K562 (cell line): ENCODE measurements around the gene RIT2. TPM values are rescaled to one million over a fixed set of nuclear protein-coding genes. Genes with fewer than 3 reads are reported as not detected.

Experiments
- ATAC-seq: fragments of 200-7000 bp; cut with Tn5 transposase; 3 replicates; pipeline ENCODE4 v1.9.1; 2020; ENCODE audit warnings: moderate library complexity
- BruUV-seq: library from RNA; stranded (reverse); fragments of 400-500 nt; replicated peaks from 2 replicates; lab custom pipeline; 2021; lab: Mats Ljungman, UMichigan
- CTCF ChIA-PET: fragments of 300-600 bp; formaldehyde crosslinking; extraction: SDS; loops from one replicate; lab custom pipeline; 2021; ENCODE audit warnings: low intra/inter-chr PET ratio; lab: Yijun Ruan, JAX
- POLR2A ChIA-PET: fragments of 300-600, 350-650 bp; sonication (Branson Sonifier 250); formaldehyde crosslinking; extraction: SDS; loops from one replicate; lab custom pipeline; 2021; ENCODE audit warnings: antibody characterized with exemption, inconsistent platforms; lab: Yijun Ruan, JAX
- DNase-seq, 4 experiments: peaks; one replicate each; pipeline versions ENCODE4 v3.0.0 to v3.0.0-alpha.2; 2011 to 2018; ENCODE audit warnings: low spot score in 3 of 4, mixed read lengths in 3 of 4; ENCODE audit errors: extremely low read depth in 1 of 4
- FAIRE-seq: peaks from 2 replicates; lab custom pipeline; 2011; peaks lifted over from hg19 to GRCh38; lab: Jason Lieb, UNC
- H2AFZ ChIP-seq: 2 replicates; pipeline ENCODE4 v1.6.0; 2011; ENCODE audit warnings: low read depth, low read length, control low read depth, inconsistent platforms
- H3K27ac ChIP-seq: fragments of 200-600 bp; 3 replicates; pipeline ENCODE4 v1.8.0; 2011; ENCODE audit warnings: low read depth, mild to moderate bottlenecking, control low read depth, inconsistent platforms, low read length, moderate library complexity, mixed read lengths; ENCODE audit errors: extremely low read depth
- H3K27me3 ChIP-seq, 2 experiments: fragments of 300-600 bp in 1 of 2; 2 replicates in 1 of 2; 3 replicates in 1 of 2; pipeline versions ENCODE4 v1.6.0 to v1.8.0; 2011; ENCODE audit warnings: inconsistent platforms in 2 of 2, low read length in 2 of 2, mild to moderate bottlenecking in 1 of 2, mixed read lengths in 1 of 2, moderate library complexity in 1 of 2; ENCODE audit not compliant: control insufficient read depth in 2 of 2, insufficient read depth in 2 of 2
- H3K36me3 ChIP-seq: fragments of 300-600 bp; 3 replicates; pipeline ENCODE4 v1.8.0; 2011; ENCODE audit warnings: mild to moderate bottlenecking, low read length, inconsistent platforms; ENCODE audit not compliant: control insufficient read depth, insufficient read depth
- H3K4me1 ChIP-seq, 2 experiments: fragments of 200-600 bp in 1 of 2; replicated peaks in 1 of 2; 2 replicates in 1 of 2; 3 replicates in 1 of 2; pipeline versions ENCODE4 v1.5.1 to v1.8.0; 2011; ENCODE audit warnings: inconsistent platforms in 2 of 2, low read length in 2 of 2, mild to moderate bottlenecking in 1 of 2, mixed read lengths in 1 of 2, moderate library complexity in 1 of 2; ENCODE audit not compliant: control insufficient read depth in 2 of 2, insufficient read depth in 2 of 2
- H3K4me2 ChIP-seq: 2 replicates; pipeline ENCODE4 v1.6.1; 2011; ENCODE audit warnings: low read length, control low read depth, inconsistent platforms, mixed read lengths; ENCODE audit not compliant: insufficient read depth
- H3K4me3 ChIP-seq: fragments of 200-600 bp; sonication (generic), shearing (Covaris generic); 2 replicates; pipeline ENCODE4 v1.5.1; 2016; ENCODE audit warnings: control low read depth, inconsistent platforms
- H3K79me2 ChIP-seq: fragments of 200-600 bp; 3 replicates; pipeline ENCODE4 v1.8.0; 2011; ENCODE audit warnings: low read length, inconsistent platforms; ENCODE audit not compliant: control insufficient read depth, insufficient read depth
- H3K9ac ChIP-seq, 2 experiments: 2 replicates each; pipeline versions ENCODE4 v1.6.0 to v1.6.1; 2011; ENCODE audit warnings: low read depth in 2 of 2, low read length in 2 of 2, control low read depth in 1 of 2, inconsistent platforms in 1 of 2, mild to moderate bottlenecking in 1 of 2, mixed read lengths in 1 of 2; ENCODE audit not compliant: insufficient read depth in 1 of 2
- H3K9me1 ChIP-seq: one replicate; pipeline ENCODE4 v1.6.0; 2011; ENCODE audit warnings: inconsistent platforms, mild to moderate bottlenecking, low read length, moderate library complexity; ENCODE audit not compliant: control insufficient read depth, insufficient read depth
- H3K9me3 ChIP-seq: replicated peaks from 2 replicates; pipeline ENCODE4 v1.5.1; 2011; ENCODE audit warnings: low read depth, low read length, inconsistent platforms; ENCODE audit not compliant: control insufficient read depth, insufficient read depth
- H4K20me1 ChIP-seq: replicated peaks from 2 replicates; pipeline ENCODE4 v1.6.1; 2011; ENCODE audit warnings: low read length, inconsistent platforms, mixed read lengths; ENCODE audit not compliant: control insufficient read depth, insufficient read depth
- EHMT2 ChIP-seq: fragments of 450-650 bp; IDR thresholded peaks from 2 replicates; pipeline ENCODE4 v1.6.1; 2018; ENCODE audit warnings: antibody characterized with exemption
- ESRRA ChIP-seq: fragments of 450-650 bp; IDR thresholded peaks from 2 replicates; pipeline ENCODE4 v1.6.1; 2014; ENCODE audit warnings: low read depth, mild to moderate bottlenecking, moderate library complexity, borderline replicate concordance
- FOXO4 ChIP-seq: fragments of 450-650 bp; formaldehyde crosslinking; IDR thresholded peaks from 2 replicates; pipeline ENCODE4 v1.4.0; 2020; ENCODE audit warnings: mild to moderate bottlenecking, moderate library complexity
- NR2F6 ChIP-seq: fragments of 450-650 bp; formaldehyde crosslinking; IDR thresholded peaks from 2 replicates; pipeline ENCODE4 v1.4.0; 2020; ENCODE audit warnings: mild to moderate bottlenecking
- POLR2G ChIP-seq: fragments of 200-400 bp; formaldehyde crosslinking; IDR thresholded peaks from 2 replicates; pipeline ENCODE4 v1.6.1; 2017; ENCODE audit warnings: low read depth, mild to moderate bottlenecking, antibody characterized with exemption, low read length, moderate library complexity
- SRSF1 ChIP-seq: fragments of 200-400 bp; formaldehyde crosslinking; IDR thresholded peaks from 2 replicates; pipeline ENCODE4 v1.6.1; 2017; ENCODE audit warnings: mild to moderate bottlenecking, low read depth, low read length, moderate library complexity
- TBP ChIP-seq: optimal IDR thresholded peaks from 2 replicates; pipeline ENCODE3; 2011; ENCODE audit warnings: low read depth, low read length, improper control_type of control experiment
- ZBTB43 ChIP-seq: sonication (generic); formaldehyde crosslinking; IDR thresholded peaks from 2 replicates; pipeline ENCODE4 v1.8.0; 2023; ENCODE audit warnings: mild to moderate bottlenecking, missing genetic modification reagents
- in situ Hi-C: fragments of 300-500 bp; cut with MboI; formaldehyde crosslinking; loops from 4 replicates; pipeline ENCODE4 v1.15.0; 2018; ENCODE audit warnings: inconsistent platforms, mixed read lengths
- intact Hi-C: fragments of 100-400 bp; cut with micrococcal nuclease; formaldehyde crosslinking; loops from 2 replicates; pipeline ENCODE4 v1.14.2; 2022
- polyA plus RNA-seq, 8 experiments: library from polyadenylated mRNA; depleted of rRNA in 4 of 8; stranded (reverse) in 5 of 8; unstranded in 3 of 8; fragments of >200 nt; fragmentation: Nextera tagmentation in 2 of 8; fragmentation: Illumina TruSeq in 1 of 8; extraction: Ambion mirVana in 2 of 8; extraction: Trizol in 1 of 8; gene quantifications; 2 replicates each; pipeline versions ENCODE4 v1.2.1 to v1.2.3, GENCODE V29; 2011 to 2014; ENCODE audit warnings: inconsistent platforms in 1 of 8, missing spikeins in 1 of 8
- total RNA-seq, 7 experiments: library from RNA; depleted of rRNA in 6 of 7; stranded (reverse); fragments of >200 nt in 6 of 7; fragmentation: Illumina TruSeq in 2 of 7; extraction: Trizol in 2 of 7; gene quantifications; 2 replicates each; pipeline versions ENCODE4 v1.2.1 to v1.2.3, GENCODE V29; 2011 to 2021; ENCODE audit warnings: low replicate concordance in 1 of 7
- TF ChIP-seq, protein P1 (sequence below): fragments of 250-450 bp; sonication (Bioruptor Pico); IDR thresholded peaks from 2 replicates; pipeline ENCODE4 v1.8.0; 2022; ENCODE audit warnings: inconsistent platforms

RIT2 gene
- total and polyA plus RNA-seq, 9 of the 15 experiments (the other 6 are each of a cell fraction or from before 2014, with no cell fraction given) = not detected

GRCh38 chr18:42864876-42865275, 250.6 kb downstream of the RIT2 start:
- Histone ChIP-seq H4K20me1 (no peaks in the 10 kb centered on the region), H3K79me2 (no peaks in the 10 kb centered on the region), H3K9me3 (no peaks in the 10 kb centered on the region), H2AFZ (no peak overlapping the region), H3K4me1 (no peaks in the 10 kb centered on the region), H3K9me1 (no peaks in the 10 kb centered on the region), H3K4me2 (no peak overlapping the region), H3K4me3 (no peak overlapping the region), H3K36me3 (no peaks in the 10 kb centered on the region), H3K27me3 (no peaks in the 10 kb centered on the region), H3K9ac (no peak overlapping the region), H3K27ac (no peak overlapping the region)
- no peak for FAIRE-seq
- ChIA-PET CTCF (no interaction called here), POLR2A (no interaction called here)
- TF ChIP-seq EHMT2 = no peak
- no peak for TF ChIP-seq ZBTB43
- DNase-seq = no peak
- in situ Hi-C loops (no loop called here), intact Hi-C loops (no loop called here)
- no TSS peak for BruUV-seq
- no peak for ATAC-seq

DNA sequence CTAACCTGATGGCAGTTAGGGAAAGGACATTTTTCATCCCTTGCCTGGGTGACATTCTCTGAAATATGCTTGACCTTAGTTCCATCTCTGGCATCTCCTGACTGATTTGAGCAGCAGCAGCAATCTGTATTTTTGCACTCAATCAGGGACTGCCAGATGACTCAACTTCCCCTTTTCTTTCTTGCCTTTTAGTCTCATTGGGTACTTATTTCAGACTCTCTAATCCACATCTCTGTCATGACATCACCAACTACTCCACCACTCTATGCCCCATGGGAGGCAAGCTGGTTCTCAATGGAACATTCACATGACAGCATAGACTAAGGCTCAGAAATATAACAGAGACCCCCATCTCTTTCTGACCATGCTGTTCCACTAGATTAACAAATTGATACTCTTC, 254.2 kb downstream of the RIT2 start:
- Histone ChIP-seq H3K9me1 (no peaks in the 10 kb centered on the region), H3K9me3 (no peaks in the 10 kb centered on the region), H3K4me1 (no peaks in the 10 kb centered on the region), H4K20me1 (no peaks in the 10 kb centered on the region), H3K9ac (no peak overlapping the region), H3K27me3 (no peaks in the 10 kb centered on the region), H3K27ac (no peak overlapping the region), H3K4me3 (no peak overlapping the region), H3K79me2 (no peaks in the 10 kb centered on the region), H2AFZ (no peak overlapping the region), H3K36me3 (no peaks in the 10 kb centered on the region), H3K4me2 (no peak overlapping the region)
- POLR2A ChIA-PET = no interaction called here
- no peak for TF ChIP-seq POLR2G
- TF ChIP-seq ESRRA = no peak
- no peak for TF ChIP-seq NR2F6 (CRISPR knock-in tag)
- TF ChIP-seq SRSF1 = no peak
- TF ChIP-seq, protein P1, sequence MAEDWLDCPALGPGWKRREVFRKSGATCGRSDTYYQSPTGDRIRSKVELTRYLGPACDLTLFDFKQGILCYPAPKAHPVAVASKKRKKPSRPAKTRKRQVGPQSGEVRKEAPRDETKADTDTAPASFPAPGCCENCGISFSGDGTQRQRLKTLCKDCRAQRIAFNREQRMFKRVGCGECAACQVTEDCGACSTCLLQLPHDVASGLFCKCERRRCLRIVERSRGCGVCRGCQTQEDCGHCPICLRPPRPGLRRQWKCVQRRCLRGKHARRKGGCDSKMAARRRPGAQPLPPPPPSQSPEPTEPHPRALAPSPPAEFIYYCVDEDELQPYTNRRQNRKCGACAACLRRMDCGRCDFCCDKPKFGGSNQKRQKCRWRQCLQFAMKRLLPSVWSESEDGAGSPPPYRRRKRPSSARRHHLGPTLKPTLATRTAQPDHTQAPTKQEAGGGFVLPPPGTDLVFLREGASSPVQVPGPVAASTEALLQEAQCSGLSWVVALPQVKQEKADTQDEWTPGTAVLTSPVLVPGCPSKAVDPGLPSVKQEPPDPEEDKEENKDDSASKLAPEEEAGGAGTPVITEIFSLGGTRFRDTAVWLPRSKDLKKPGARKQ (CRISPR knock-in tag) = no peak
- no peak for TF ChIP-seq FOXO4 (CRISPR knock-in tag)
- TF ChIP-seq TBP = no peak
- CTCF ChIA-PET = no interaction called here
- no peak for FAIRE-seq
- ATAC-seq = no peak
- no peak for DNase-seq
- intact Hi-C loops (no loop called here), in situ Hi-C loops (no loop called here)
- BruUV-seq = no TSS peak
